Left colon (tissue), 2 donors: ENCODE measurements around the gene ABHD17C. TPM values are rescaled to one million over a fixed set of nuclear protein-coding genes. Genes with fewer than 3 reads are reported as not detected.

ENCODE experiments used
- ATAC-seq: fragments of 200-7000 bp; cut with Tn5 transposase; one replicate; pipeline ENCODE4 v1.9.1; 2020; ENCODE audit warnings: mild to moderate bottlenecking, moderate library complexity
- DNase-seq, 2 donors: peaks; one replicate each; pipeline ENCODE4 v3.0.0-alpha.2; 2020
- intact Hi-C, 2 donors: fragments of 100-400 bp; cut with DNase I in 1 of 2; cut with micrococcal nuclease in 1 of 2; formaldehyde crosslinking; loops; one replicate each; pipeline versions ENCODE4 v1.11.2 to v1.14.0; 2022; cut with DNase I, micrococcal nuclease
- total RNA-seq, 2 donors: library from RNA; stranded (reverse); fragmentation: NEBNext Ultra II Directional; extraction: Animal tissue kit (Norgen Biotek cat#: 25700); gene quantifications; one replicate each; pipeline ENCODE4 v1.2.1, GENCODE V29; 2021
- donor health status: DM: no; HTN: no; CAD: no.
- donor health status: DM: yes; HTN: yes; CAD: no.

Gene ABHD17C
- total RNA-seq, 2 donors from 2014 or later, result 151 to 160 TPM

GRCh38 chr15:80684697-80685096, 10.4 kb upstream of the ABHD17C start:
- intact Hi-C loops, result no loop called here
- DNase-seq (no peak), ATAC-seq (peak; percentile 65)

- no peak for ATAC-seq
- no peak for DNase-seq
- intact Hi-C loops, result no loop called here
Measured at GRCh38 chr15:80685628-80686027, 9.5 kb upstream of the ABHD17C start.

DNA sequence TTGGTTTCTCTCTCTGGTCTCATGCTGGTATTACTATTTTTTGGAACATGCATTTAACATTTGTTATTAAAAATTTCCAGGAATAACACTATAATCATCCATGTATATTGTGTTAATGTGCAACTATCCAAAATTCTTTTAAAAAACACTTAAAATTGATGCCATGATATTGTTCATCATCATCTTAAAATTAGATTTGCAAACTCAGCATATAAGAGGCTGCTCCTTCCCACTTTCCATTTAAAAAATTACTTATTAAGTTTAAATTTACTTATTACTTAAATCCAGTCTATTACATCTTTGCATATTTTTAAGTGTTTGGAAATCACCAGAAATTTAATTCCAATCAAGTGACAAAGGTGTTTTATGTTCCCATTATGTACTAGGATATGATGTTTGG, 5.8 kb upstream of the ABHD17C start:
- ATAC-seq (no peak), DNase-seq (no peak)
- intact Hi-C loops, result no loop called here

- DNase-seq (no peak), ATAC-seq (no peak)
- intact Hi-C loops, result no loop called here
Measured at GRCh38 chr15:80689716-80690115, 5.4 kb upstream of the ABHD17C start.

- DNase-seq (no peak), ATAC-seq (no peak)
- intact Hi-C loops, result no loop called here
Measured at GRCh38 chr15:80691575-80691974, 3.5 kb upstream of the ABHD17C start.

DNA sequence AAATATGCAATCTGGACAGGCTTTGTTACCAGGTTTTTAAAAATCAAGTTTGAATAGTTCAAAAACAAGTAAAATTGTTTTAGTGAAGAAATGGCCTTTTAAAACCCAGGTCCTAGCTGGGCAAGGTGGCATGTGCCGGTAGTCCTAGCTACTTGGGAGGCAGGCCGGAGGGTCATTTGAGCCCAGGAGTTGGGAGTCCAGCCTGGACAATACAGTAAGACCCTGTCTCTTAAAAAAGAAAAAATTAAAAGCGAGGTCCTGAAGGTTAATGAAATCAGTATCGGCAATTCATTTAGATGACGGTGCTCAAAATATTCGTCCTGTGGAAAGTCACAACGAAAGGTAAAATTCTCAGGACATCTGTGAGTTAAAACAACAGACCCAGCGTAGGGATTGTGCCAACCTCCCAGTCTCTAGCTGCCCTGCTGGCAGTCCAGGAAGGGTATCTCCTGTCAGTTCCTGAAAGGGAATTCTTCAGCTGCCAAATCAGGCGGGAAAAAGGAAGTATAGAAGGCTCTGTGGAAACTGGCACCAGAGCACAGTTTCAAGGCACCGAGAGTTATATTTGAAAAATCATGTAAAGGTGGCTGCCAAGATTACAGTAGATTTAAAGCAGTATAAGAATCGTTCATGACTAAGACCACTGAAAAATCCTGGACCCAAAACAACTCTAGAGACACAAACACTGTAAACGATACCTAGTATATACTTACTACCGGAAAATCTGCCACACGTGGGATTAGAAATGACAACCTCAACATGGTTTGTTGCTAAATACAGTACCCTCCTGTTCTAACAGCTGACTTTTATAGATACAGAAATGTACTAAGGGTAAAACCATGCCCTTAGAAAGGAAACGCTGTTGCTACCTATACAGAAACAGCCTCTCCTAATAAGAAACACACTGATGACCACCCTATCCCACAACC, 1.2 kb upstream of the ABHD17C start:
- DNase-seq, result no peak
- no peak for ATAC-seq
- intact Hi-C loops, result no loop called here

DNA sequence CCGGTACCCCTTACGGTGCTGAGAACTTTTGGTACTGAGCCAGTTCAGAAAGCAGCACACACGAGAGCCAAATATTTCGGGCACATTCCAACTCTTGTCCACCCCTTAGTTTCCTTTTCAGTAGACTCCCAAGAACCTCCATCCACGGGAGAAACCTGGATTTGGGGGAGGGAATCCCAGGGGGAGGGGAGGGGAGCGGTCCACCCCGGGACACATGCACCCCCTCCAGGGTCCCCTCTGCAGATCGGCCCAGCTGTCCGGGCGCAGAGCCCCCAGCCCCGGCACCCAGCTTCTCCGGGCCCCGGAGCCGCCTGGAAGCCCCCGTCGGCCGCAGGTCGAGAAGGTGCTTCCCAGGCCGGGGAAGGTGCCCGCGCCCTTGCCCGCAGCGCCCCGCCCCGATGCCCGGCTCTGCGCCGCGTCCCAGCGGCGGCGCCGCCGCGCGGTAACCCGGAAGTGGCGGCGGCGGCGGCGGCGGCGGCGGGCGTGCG, 455 bp upstream of the ABHD17C start:
- intact Hi-C loops, result no loop called here
- DNase-seq (peak in 1 of 2 donors; percentile 57), ATAC-seq (peak; percentile 33)

- DNase-seq (peak; percentile 71 to 74), ATAC-seq (peak; percentile 78)
- intact Hi-C loops, result no loop called here
Measured at GRCh38 chr15:80695911-80696661, 976 bp downstream of the ABHD17C start.

DNA sequence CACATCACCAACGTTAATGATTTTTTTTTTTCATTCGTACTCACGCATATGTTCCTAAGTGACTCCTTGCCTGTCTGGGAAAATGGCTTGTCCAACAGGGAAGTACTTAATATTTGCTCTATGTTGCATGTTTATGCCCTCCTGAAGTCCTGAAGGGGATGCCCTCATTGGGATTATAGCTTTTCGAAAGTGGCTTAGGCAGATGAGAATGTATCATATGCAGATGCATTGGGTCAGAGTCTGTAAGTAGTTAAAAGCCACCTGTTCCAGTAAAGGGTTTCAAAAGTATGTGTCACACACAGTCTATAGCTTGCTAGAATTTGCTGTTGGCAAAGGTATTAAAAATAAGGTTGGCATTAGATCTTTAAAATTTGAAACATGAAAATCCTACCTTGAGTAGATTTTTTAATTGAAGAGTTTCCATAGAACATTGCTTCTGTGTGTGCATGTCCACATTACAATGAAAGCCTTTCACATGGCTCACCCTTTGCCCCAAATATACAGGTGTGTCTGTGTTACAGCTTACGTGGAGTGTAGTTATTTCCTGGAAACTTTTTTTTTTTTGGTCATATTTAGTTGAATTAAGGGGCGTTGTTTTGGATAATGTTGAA, 2.1 kb downstream of the ABHD17C start:
- DNase-seq, result no peak
- intact Hi-C loops, result no loop called here
- peak; percentile 69 for ATAC-seq

GRCh38 chr15:80698676-80699075, 3.6 kb downstream of the ABHD17C start:
- ATAC-seq (no peak), DNase-seq (no peak)
- intact Hi-C loops, result no loop called here

DNA sequence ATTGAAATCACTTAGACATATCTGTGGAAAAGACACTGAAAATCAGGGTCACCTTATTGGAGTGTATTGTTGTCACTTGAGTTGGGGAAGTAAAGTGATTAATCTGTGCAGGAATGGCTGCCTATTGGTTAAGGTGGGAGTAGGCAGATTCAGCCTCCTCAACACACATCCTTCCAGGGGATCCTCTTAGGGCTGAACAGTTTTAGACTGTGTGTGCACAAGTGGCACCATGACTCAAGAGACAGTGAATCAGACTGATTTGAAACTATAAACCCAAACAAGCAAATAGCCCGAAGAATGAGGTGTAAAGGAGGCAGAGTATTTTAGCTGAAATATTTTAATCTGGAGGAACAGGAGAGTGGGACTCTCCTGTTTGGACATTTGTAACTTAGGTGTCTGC, 4.9 kb downstream of the ABHD17C start:
- ATAC-seq (no peak), DNase-seq (no peak)
- intact Hi-C loops, result no loop called here

- intact Hi-C loops, result no loop called here
- DNase-seq, result no peak
- ATAC-seq, result peak; percentile 19
Measured at GRCh38 chr15:80701676-80702311, 6.7 kb downstream of the ABHD17C start.

GRCh38 chr15:80703081-80703480, 8.0 kb downstream of the ABHD17C start:
- DNase-seq, result no peak
- no peak for ATAC-seq
- intact Hi-C loops, result no loop called here

DNA sequence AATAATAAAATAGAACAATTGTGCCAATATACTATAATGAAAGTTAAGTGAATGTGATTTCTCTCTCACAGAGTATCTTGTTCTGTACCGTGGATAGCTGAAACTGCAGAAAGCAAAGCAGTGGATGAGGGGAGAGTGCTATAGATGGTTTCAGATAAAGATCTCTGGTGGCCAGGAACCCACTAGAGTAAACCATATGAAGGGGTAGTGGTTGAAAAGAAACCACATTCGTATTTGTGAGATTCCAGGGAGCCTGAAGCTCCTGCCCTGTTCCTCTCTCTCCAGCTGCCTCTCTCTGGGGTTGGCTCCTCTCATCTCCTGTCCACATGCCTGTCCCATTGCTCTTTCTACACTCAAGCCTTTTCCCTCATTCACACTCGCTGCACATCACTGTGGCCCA, 8.9 kb downstream of the ABHD17C start:
- DNase-seq, result no peak
- intact Hi-C loops, result no loop called here
- ATAC-seq, result no peak

DNA sequence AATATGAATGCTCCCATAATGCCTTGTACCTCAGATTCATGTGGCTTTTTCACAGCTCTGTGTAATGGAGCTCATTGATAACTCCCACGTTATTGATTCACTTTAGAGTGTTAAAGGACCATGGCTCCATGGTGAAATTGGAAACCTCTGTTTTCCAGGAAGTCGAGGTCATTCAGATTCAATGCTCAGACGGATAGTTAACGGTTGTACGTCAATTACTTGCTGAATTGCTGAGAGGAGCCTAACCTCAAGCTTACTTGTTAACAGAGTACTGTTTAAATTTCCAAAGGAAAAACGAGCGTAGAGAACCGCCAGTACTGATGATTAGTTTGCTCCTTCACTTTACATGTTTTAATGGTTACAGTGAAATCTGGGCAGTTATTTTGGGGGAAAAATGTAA, 11.1 kb downstream of the ABHD17C start:
- ATAC-seq (no peak), DNase-seq (no peak)
- intact Hi-C loops, result no loop called here

DNA sequence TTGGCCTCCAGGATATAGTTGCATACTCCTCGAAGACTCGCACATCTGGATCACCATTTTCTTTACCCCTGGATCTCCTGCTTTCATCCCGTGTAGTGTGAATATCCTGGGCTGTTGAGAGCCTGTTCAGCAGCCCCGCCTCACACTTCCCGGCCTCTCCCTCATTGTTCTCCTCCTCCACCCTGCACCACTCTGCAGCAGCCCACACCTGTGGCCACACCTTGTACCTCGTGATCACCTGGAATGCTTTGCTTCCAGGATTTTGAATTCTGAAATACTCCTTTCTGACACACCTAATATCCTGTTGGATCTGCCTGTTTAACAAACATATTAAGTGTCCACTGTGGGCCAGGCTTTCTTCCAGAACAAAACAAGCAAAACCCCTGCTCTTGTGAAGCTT, 14.4 kb downstream of the ABHD17C start:
- DNase-seq (peak; percentile 78 to 91), ATAC-seq (peak; percentile 94)
- intact Hi-C loops, result no loop called here

DNA sequence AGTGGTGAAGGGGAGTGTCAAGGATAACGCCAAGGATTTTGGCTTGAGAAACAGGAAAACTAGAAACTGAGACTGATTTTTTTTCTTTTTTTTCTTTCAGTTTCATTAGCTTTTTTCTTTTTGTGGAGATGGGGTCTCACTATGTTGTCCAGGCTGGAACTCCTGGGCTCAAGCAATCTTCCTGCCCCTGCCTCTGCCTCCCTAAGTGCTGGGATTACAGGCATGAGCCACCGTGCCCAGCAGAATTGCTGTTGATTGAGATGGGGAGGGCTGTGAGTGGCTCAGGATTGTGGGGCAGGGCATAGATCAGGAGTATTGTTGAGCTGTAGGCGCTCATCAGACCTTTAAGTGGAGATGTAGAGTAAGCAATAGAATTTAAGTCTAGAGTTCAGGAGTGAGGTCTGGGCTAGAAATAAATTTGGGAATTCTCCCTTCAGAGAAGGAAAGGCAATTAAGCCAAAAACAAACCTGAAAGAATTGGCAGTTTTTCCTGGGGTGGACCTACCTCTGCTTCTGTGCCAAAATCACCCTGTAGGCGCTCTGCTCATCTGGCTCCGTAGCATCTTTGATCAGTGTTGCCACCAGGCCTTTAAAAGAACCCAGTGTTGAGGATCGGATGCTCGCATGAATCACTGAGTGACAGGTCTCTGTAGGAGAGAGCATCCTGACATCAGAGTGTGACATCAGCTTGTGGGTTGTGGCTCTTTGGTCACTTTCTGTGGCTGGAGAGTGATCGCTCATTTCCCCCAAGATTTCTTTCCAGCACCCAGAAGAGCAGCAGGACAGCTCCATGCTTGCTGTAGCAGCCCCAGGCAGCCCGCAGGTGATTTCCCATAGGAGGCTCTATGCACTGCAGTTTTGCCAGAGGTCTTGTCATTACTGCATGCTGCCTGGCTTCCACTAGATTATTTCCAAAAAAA, 15.8 kb downstream of the ABHD17C start:
- peak; percentile 14 for ATAC-seq
- intact Hi-C loops, result no loop called here
- DNase-seq, result no peak

- intact Hi-C loops, result no loop called here
- no peak for ATAC-seq
- DNase-seq, result no peak
Measured at GRCh38 chr15:80711886-80712285, 16.8 kb downstream of the ABHD17C start.
